Effector CD8-positive, alpha-beta T cell (primary cell): Measurements from ENCODE around the gene IGSF10.

Experiments
- DNase-seq: peaks from one replicate; lab custom pipeline; 2025; lab: John Stamatoyannopoulos, UW

IGSF10 gene

GRCh38 chr3:151425627-151426340 is 35.1 kb downstream of the IGSF10 start:
- no peak for DNase-seq

- no peak for DNase-seq
Observed at GRCh38 chr3:151423091-151423490, 37.8 kb downstream of the IGSF10 start.

- no peak for DNase-seq
Observed at GRCh38 chr3:151421938-151422337, 38.9 kb downstream of the IGSF10 start.

GRCh38 chr3:151419806-151420205 is 41.1 kb downstream of the IGSF10 start:
- no peak for DNase-seq

- no peak for DNase-seq
Observed at GRCh38 chr3:151415289-151415688, 45.6 kb downstream of the IGSF10 start.

- DNase-seq: no peak
Observed at GRCh38 chr3:151412989-151413388, 47.9 kb downstream of the IGSF10 start.
